ENCODE results near the gene SERPINB10. TPM values are rescaled to one million over a fixed set of nuclear protein-coding genes. Genes with fewer than 3 reads are reported as not detected.

Gene SERPINB10
- total RNA-seq: not detected
- long read RNA-seq: 0 reads

- no peak for DNase-seq (ENCODE audit: low spot score)
- intact Hi-C loops (cut with DNase I): no loop called here
Measured at GRCh38 chr18:63907664-63908063, at the start of gene SERPINB10. TSS of gene SERPINB10 (plus strand) at chr18:63907958. CDS start at chr18:63915511, 7,553 bp downstream.

- DNase-seq (ENCODE audit: low spot score): no peak
- intact Hi-C loops (cut with DNase I): no loop called here
Measured at GRCh38 chr18:63858456-63858855, 49.3 kb upstream of the SERPINB10 start.

GRCh38 chr18:63859781-63860475 is 47.8 kb upstream of the SERPINB10 start:
- intact Hi-C loops (cut with DNase I): no loop called here

GRCh38 chr18:63860531-63860930 is 47.2 kb upstream of the SERPINB10 start:
- intact Hi-C loops (cut with DNase I): no loop called here

More at GRCh38 chr18:63859781-63860475, 47.8 kb upstream of the SERPINB10 start:
- no peak for DNase-seq (ENCODE audit: low spot score)

GRCh38 chr18:63867368-63868125 is 40.2 kb upstream of the SERPINB10 start:
- intact Hi-C loops (cut with DNase I): no loop called here

More at GRCh38 chr18:63860531-63860930, 47.2 kb upstream of the SERPINB10 start:
- DNase-seq (ENCODE audit: low spot score): no peak

GRCh38 chr18:63868546-63868945 is 39.2 kb upstream of the SERPINB10 start:
- DNase-seq (ENCODE audit: low spot score): no peak
- intact Hi-C loops (cut with DNase I): no loop called here

More at GRCh38 chr18:63867368-63868125, 40.2 kb upstream of the SERPINB10 start:
- DNase-seq (ENCODE audit: low spot score): no peak

- DNase-seq (ENCODE audit: low spot score): peak; percentile 71
- intact Hi-C loops (cut with DNase I): no loop called here
Measured at GRCh38 chr18:63869374-63869773, 38.4 kb upstream of the SERPINB10 start.

GRCh38 chr18:63869851-63870250 is 37.9 kb upstream of the SERPINB10 start:
- DNase-seq (ENCODE audit: low spot score): no peak
- intact Hi-C loops (cut with DNase I): no loop called here

- intact Hi-C loops (cut with DNase I): no loop called here
- no peak for DNase-seq (ENCODE audit: low spot score)
Measured at GRCh38 chr18:63871836-63872235, 35.9 kb upstream of the SERPINB10 start.

- no peak for DNase-seq (ENCODE audit: low spot score)
- intact Hi-C loops (cut with DNase I): no loop called here
Measured at GRCh38 chr18:63872586-63872985, 35.2 kb upstream of the SERPINB10 start.

GRCh38 chr18:63878343-63878742 is 29.4 kb upstream of the SERPINB10 start:
- intact Hi-C loops (cut with DNase I): no loop called here
- DNase-seq (ENCODE audit: low spot score): no peak

- intact Hi-C loops (cut with DNase I): no loop called here
- DNase-seq (ENCODE audit: low spot score): no peak
Measured at GRCh38 chr18:63878925-63879324, 28.8 kb upstream of the SERPINB10 start.

GRCh38 chr18:63879709-63880108 is 28.0 kb upstream of the SERPINB10 start:
- DNase-seq (ENCODE audit: low spot score): no peak
- intact Hi-C loops (cut with DNase I): no loop called here

GRCh38 chr18:63881851-63882250 is 25.9 kb upstream of the SERPINB10 start:
- intact Hi-C loops (cut with DNase I): no loop called here
- no peak for DNase-seq (ENCODE audit: low spot score)

GRCh38 chr18:63882333-63883141 is 25.2 kb upstream of the SERPINB10 start:
- no peak for DNase-seq (ENCODE audit: low spot score)
- intact Hi-C loops (cut with DNase I): no loop called here

- no peak for DNase-seq (ENCODE audit: low spot score)
- intact Hi-C loops (cut with DNase I): no loop called here
Measured at GRCh38 chr18:63883617-63884016, 24.1 kb upstream of the SERPINB10 start.

- DNase-seq (ENCODE audit: low spot score): no peak
- intact Hi-C loops (cut with DNase I): no loop called here
Measured at GRCh38 chr18:63887424-63887823, 20.3 kb upstream of the SERPINB10 start, which contains the start of gene SERPINB2. TSS of gene SERPINB2 (plus strand) at chr18:63887705. CDS start at chr18:63891445, 3,740 bp downstream.

- DNase-seq (ENCODE audit: low spot score): no peak
- intact Hi-C loops (cut with DNase I): no loop called here
Measured at GRCh38 chr18:63888470-63889190, 19.1 kb upstream of the SERPINB10 start.

GRCh38 chr18:63889626-63890025 is 18.1 kb upstream of the SERPINB10 start:
- intact Hi-C loops (cut with DNase I): no loop called here
- no peak for DNase-seq (ENCODE audit: low spot score)
